NCI-H1417 treated with DMSO at 0.1 percent for 48 hours (cell line): ENCODE data around the gene WDR81.
"Not testable (repeated sequence)": the region's sequence is repeated elsewhere in the genome, so short reads cannot be mapped to it uniquely, and the experiment has no call there.

Source experiments
- DNase-seq: peaks from one replicate; lab custom pipeline; 2025; lab: John Stamatoyannopoulos, UW

The WDR81 gene

GRCh38 chr17:1730326-1731193 lies 6.1 kb downstream of the WDR81 start:
- DNase-seq: no peak

DNA sequence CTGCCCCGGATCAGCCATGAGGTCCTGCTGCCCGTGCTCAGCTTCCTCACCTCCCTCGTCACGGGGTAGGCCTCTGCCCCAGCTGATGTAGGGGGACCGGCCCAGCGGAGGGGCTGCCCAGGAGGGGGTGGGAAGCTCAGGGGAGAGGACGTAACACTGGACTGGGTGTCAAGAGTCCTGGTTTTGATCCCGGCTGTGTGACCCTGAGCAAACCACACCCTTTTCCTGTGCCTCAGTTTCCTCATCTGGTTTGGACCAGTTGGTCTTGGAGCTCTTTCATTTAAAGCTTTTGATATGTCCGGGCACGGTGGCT lies 6.6 kb downstream of the WDR81 start:
- DNase-seq: no peak

- DNase-seq: no peak
Observed at GRCh38 chr17:1732241-1732832, 7.8 kb downstream of the WDR81 start.

GRCh38 chr17:1732833-1733321 lies 8.4 kb downstream of the WDR81 start:
- no peak for DNase-seq

GRCh38 chr17:1733759-1734158 lies 9.3 kb downstream of the WDR81 start:
- no peak for DNase-seq

DNA sequence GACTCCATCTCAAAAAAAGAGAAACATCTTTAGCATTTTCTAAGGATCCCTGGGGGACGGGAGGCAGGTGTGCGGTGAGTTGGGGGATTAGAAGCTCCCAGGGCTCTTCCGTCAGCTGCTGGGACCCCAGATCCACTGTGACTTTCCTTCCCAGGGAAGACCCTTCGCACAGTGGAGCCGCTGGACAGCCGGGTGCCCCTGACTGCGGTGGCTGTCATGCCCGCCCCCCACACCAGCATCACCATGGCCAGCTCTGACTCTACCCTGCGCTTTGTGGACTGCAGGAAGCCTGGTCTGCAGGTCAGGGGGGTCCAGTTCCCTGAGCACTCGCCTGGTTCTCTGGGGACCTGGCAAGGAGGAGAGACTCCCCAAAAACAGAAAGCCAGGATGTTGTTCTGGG lies 10.9 kb downstream of the WDR81 start:
- no peak for DNase-seq

GRCh38 chr17:1735834-1736347 lies 11.4 kb downstream of the WDR81 start:
- DNase-seq: no peak

- no peak for DNase-seq
Observed at GRCh38 chr17:1736348-1737281, 12.1 kb downstream of the WDR81 start.

GRCh38 chr17:1737531-1738291 lies 13.2 kb downstream of the WDR81 start:
- no peak for DNase-seq

DNA sequence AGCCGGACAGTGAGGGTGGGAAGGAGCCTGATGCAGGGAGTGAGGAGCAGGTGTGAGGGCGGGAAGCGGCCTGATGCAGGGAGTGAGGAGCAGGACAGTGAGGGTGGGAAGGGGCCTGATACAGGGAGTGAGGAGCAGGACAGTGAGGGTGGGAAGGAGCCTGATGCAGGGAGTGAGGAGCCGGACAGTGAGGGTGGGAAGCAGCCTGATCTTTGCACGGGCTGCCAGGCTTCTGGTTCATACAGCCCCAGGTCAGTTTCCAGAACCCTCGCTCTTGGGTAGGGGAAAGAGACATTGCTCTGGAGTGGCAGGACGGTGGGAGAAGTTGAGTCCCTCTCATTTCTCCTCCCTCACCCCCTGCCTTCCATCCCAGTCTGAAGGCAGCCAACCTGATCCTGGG lies 17.4 kb downstream of the WDR81 start:
- not testable (repeated sequence) for DNase-seq

DNA sequence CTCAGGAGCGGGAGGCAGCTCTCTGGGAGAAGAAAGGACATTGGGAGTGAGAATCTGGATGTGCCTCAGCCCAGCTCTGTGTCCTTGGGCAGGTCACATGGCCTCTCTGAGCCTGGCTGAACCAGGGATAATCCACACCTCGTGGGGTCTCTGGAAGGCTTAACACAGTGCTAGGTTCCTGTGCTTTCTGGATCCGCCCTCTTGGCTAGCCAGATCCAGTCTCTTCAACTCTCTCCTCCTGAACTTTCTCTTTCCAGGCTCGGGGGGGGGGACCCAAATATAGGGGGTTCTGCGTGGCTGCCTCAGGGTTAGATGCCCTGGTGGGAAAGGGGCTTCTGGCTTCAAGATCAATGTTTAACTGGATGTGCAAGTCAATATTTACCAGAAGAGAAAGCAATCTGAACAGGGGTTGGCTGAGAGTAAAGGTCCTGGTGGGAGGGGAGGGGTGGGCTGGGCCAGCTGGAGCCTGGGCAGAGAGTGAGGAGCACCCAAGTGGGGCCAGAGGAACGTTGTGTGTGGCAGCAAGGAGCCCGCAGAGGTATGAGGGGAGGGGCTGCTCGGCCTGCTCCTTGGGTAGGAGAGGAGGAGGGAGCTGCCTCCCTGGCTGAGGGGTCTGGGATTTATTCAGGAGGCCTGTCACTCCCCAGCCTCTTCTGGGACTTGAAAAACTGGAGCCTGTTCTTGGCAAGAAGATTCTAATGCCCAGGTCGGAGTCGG lies 18.0 kb downstream of the WDR81 start, which contains the start of gene SERPINF2:
Gene SERPINF2, plus strand, starts transcription at position 501 of the 717 bp plus-strand sequence. CDS start 2,125 bp downstream, outside the sequence.
- no peak for DNase-seq

DNA sequence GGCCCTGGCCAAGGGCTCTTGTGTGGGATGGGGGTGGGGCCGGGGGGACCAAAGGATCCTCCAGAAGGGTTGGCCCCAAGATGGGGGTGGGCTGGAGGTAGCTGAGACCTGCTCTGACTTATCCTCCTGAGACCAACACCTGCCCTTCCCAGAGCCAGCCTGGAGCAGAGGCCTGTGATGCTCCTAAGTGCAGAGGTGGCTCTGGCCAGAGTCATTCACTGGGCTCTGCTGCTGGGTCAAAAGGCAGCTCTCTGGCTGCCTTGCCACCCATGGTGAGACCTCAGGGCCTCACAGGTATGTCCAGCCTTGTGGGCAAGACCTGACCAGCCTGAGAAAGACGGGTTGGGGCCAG lies 18.6 kb downstream of the WDR81 start:
- no peak for DNase-seq

GRCh38 chr17:1744551-1745512 lies 20.3 kb downstream of the WDR81 start:
- DNase-seq: no peak

DNA sequence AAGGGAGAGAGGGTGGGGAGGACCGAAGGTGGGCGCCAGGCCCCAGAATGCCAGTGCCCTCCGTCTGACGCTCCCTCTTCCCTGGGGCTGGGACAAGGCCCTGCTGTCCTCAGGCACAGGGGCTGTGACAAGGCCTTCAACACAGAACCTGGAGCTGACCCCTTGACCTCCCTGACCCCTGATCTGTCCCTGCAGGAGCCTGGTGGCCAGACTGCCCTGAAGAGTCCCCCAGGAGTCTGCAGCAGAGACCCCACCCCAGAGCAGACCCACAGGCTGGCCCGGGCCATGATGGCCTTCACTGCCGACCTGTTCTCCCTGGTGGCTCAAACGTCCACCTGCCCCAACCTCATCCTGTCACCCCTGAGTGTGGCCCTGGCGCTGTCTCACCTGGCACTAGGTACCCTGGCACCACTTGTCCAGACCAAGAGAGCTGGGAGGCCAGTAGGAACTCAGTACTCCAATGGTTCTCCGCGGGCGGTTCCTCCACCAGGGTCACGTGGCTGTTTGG lies 21.1 kb downstream of the WDR81 start:
- no peak for DNase-seq

DNA sequence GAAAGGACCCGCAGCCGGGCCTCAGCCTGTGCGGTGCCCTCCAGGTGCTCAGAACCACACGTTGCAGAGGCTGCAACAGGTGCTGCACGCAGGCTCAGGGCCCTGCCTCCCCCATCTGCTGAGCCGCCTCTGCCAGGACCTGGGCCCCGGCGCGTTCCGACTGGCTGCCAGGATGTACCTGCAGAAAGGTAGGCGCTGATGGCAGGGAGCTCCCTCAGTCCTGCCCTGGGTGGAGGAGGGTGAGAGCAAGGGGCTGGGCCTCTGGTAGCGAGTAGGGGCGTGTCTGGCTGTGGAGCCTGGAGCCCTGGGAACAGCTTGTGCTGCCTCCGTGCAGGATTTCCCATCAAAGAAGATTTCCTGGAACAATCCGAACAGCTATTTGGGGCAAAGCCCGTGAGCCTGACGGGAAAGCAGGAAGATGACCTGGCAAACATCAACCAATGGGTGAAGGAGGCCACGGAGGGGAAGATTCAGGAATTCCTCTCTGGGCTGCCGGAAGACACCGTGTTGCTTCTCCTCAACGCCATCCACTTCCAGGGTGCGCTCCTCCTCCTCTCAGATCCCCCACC lies 22.6 kb downstream of the WDR81 start:
- DNase-seq: no peak

GRCh38 chr17:1750628-1751027 lies 26.1 kb downstream of the WDR81 start:
- DNase-seq: no peak

DNA sequence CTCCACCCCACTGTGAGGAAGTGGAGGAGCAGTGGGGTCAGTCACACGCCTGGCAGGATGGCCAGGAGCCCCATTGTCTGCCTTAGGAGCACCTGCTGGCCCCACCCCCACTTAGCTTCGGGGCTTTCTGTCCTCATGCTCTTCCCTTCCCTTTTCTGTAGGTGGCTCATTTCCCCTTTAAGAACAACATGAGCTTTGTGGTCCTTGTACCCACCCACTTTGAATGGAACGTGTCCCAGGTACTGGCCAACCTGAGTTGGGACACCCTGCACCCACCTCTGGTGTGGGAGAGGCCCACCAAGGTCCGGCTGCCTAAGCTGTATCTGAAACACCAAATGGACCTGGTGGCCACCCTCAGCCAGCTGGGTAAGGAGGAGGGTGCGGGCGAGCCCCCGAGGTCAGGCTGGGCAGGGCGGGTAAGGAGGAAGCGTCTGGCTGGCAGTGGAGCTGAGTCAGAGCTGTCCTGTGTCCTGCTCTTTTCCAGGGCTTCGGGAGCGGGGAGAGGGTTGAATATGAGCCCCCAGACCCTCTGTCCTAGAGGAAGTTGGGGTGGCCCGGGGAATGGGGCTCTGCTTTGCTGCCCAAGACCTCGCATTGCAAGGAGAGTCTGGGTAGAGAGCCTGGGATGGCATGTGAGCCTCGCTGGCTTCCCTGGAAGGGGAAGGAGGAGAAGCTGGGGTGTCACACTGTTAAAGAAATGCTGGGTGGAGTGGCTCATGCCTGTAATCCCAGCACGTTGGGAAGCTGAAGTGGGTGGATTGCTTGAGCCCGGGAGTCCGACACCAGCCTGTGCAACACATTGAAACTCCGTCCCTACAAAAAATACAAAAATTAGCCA lies 28.1 kb downstream of the WDR81 start:
- DNase-seq: no peak

DNA sequence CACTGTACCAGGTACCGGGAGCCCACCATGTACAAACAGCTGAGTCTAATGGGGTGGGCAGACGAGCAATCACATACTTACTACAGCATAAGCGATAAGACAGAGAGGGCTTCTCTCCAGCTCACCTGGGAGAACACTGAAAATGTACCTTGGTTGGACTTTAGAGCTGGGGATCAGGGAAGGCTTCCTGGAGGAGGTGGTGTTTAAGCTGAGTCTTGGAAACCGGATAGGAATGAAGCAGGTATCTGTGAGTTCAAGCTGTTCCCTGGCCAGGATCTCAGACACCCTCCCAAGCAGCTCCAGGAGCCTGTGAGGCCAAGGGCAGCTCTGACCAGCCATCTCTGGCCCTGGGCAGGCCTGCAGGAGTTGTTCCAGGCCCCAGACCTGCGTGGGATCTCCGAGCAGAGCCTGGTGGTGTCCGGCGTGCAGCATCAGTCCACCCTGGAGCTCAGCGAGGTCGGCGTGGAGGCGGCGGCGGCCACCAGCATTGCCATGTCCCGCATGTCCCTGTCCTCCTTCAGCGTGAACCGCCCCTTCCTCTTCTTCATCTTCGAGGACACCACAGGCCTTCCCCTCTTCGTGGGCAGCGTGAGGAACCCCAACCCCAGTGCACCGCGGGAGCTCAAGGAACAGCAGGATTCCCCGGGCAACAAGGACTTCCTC lies 29.4 kb downstream of the WDR81 start:
- DNase-seq: no peak
